ENCODE measurements around the gene SGMS1.

GRCh38 chr10:50636618-50637579, 13.1 kb upstream of the SGMS1 start:
- no peak for TF ChIP-seq POLR2A (IDR thresholded peaks at IDR 0.05)
- TF ChIP-seq CTCF (IDR thresholded peaks at IDR 0.05) = no peak
- no peak for TF ChIP-seq EP300 (IDR thresholded peaks at IDR 0.05)
- TF ChIP-seq POLR2AphosphoS5 (IDR thresholded peaks at IDR 0.05) = no peak
